ENCODE data around the gene PCDHA8.
"Not testable (repeated sequence)": the region's sequence is repeated elsewhere in the genome, so short reads cannot be mapped to it uniquely, and the experiment has no call there.

Gene PCDHA8

DNA sequence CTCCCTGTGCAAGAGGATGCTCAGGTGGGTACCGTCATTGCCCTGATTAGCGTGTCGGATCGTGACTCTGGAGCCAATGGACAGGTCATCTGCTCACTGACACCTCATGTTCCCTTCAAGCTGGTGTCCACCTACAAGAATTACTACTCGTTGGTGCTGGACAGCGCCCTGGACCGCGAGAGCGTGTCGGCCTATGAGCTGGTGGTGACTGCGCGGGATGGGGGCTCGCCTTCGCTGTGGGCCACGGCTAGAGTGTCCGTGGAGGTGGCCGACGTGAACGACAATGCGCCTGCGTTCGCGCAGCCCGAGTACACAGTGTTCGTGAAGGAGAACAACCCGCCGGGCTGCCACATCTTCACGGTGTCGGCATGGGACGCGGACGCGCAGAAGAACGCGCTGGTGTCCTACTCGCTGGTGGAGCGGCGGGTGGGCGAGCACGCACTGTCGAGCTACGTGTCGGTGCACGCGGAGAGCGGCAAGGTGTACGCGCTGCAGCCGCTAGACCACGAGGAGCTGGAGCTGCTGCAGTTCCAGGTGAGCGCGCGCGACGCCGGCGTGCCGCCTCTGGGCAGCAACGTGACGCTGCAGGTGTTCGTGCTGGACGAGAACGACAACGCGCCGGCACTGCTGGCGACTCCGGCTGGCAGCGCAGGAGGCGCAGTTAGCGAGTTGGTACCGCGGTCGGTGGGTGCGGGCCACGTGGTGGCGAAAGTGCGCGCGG is 35.7 kb downstream of the PCDHA8 start:
- 96 to 97% methylated on average over 80 of the region's 80 CpGs for whole genome bisulfite sequencing, 2 experiments
- H3K4me3 ChIP-seq (ENCODE audit: insufficient read depth, low read depth, low read length); H3K4me1 ChIP-seq (ENCODE audit: control insufficient read depth, insufficient read depth, low read length); H3K27ac ChIP-seq (ENCODE audit: insufficient read depth, low read depth, low read length, poor library complexity, severe bottlenecking); H3K9me3 ChIP-seq (ENCODE audit: control insufficient read depth, low read length); H3K27me3 ChIP-seq (ENCODE audit: control insufficient read depth, insufficient read depth, low read length, poor library complexity, severe bottlenecking): not testable (repeated sequence)
- peaks cover 11% of the 10 kb centered on the region for H3K36me3 ChIP-seq (ENCODE audit: control insufficient read depth, insufficient read depth, low read length)

DNA sequence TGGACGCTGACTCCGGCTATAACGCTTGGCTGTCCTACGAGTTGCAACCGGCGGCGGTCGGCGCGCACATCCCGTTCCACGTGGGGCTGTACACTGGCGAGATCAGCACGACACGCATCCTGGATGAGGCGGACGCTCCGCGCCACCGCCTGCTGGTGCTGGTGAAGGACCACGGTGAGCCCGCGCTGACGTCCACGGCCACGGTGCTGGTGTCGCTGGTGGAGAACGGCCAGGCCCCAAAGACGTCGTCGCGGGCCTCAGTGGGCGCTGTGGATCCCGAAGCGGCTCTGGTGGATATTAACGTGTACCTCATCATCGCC is 36.2 kb downstream of the PCDHA8 start:
- peaks cover 11% of the 10 kb centered on the region for H3K36me3 ChIP-seq (ENCODE audit: control insufficient read depth, insufficient read depth, low read length)
- WGBS, 2 experiments: 97% methylated on average over 37 of the region's 37 CpGs
- H3K9me3 ChIP-seq (ENCODE audit: control insufficient read depth, low read length): no peaks in the 10 kb centered on the region
- H3K27me3 ChIP-seq (ENCODE audit: control insufficient read depth, insufficient read depth, low read length, poor library complexity, severe bottlenecking): no peaks in the 10 kb centered on the region
- H3K4me3 ChIP-seq (ENCODE audit: insufficient read depth, low read depth, low read length): no peak overlapping the region
- no peak overlapping the region for H3K27ac ChIP-seq (ENCODE audit: insufficient read depth, low read depth, low read length, poor library complexity, severe bottlenecking)
- H3K4me1 ChIP-seq (ENCODE audit: control insufficient read depth, insufficient read depth, low read length): no peaks in the 10 kb centered on the region

DNA sequence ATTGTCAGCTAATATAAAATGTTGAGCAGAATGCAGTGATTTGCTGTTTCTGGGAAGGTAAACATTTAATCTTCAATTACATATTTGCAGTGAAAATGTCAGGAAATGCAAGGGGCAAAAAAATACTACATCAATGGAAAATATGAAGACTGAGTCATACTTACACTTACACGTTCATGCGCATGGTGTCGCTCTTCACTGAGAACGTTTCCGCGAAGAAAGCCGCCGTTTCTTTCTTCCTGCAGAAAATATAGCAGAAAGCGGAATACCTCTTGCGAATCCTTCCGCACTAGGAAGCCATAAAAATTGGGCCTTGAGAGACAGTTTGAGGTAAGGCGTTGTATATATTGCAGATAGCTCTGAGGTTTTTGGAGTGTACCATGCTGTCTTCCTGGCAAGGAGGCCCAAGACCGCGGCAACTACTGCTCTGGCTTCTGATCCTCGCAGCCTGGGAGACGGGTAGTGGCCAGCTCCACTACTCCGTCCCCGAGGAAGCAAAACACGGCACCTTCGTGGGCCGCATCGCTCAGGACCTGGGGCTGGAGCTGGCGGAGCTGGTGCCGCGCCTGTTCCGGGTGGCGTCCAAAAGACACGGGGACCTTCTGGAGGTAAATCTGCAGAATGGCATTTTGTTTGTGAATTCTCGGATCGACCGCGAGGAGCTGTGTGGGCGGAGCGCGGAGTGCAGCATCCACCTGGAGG is 41.1 kb downstream of the PCDHA8 start, which contains the start of gene PCDHA13:
Gene PCDHA13, plus strand, starts transcription at position 236 of the 702 bp plus-strand sequence. Its CDS starts 145 bp downstream, at position 381.
- Histone ChIP-seq H3K36me3 (ENCODE audit: control insufficient read depth, insufficient read depth, low read length) (peaks cover 9% of the 10 kb centered on the region), H3K27ac (ENCODE audit: insufficient read depth, low read depth, low read length, poor library complexity, severe bottlenecking) (no peak within 1 kb of the TSS), H3K4me1 (ENCODE audit: control insufficient read depth, insufficient read depth, low read length) (no peaks in the 10 kb centered on the region), H3K27me3 (ENCODE audit: control insufficient read depth, insufficient read depth, low read length, poor library complexity, severe bottlenecking) (no peaks in the 10 kb centered on the region), H3K9me3 (ENCODE audit: control insufficient read depth, low read length) (no peaks in the 10 kb centered on the region), H3K4me3 (ENCODE audit: insufficient read depth, low read depth, low read length) (peak within 1 kb of the TSS; percentile 34)
- 67 to 72% methylated on average over 28 to 29 of the region's 35 CpGs for WGBS, 2 experiments

DNA sequence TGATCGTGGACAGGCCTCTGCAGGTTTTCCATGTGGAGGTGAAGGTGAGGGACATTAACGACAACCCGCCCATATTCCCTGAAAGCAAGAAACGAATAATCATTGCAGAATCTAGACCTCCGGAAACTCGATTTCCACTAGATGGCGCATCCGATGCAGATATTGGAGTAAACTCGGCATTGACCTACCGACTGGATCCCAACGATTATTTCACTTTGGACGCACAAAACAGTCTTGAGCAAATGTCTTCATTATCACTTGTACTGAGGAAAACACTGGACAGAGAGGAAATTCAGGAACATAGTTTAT is 41.6 kb downstream of the PCDHA8 start:
- no peak overlapping the region for H3K27ac ChIP-seq (ENCODE audit: insufficient read depth, low read depth, low read length, poor library complexity, severe bottlenecking)
- H3K4me3 ChIP-seq (ENCODE audit: insufficient read depth, low read depth, low read length): peak overlapping the region; percentile 34

DNA sequence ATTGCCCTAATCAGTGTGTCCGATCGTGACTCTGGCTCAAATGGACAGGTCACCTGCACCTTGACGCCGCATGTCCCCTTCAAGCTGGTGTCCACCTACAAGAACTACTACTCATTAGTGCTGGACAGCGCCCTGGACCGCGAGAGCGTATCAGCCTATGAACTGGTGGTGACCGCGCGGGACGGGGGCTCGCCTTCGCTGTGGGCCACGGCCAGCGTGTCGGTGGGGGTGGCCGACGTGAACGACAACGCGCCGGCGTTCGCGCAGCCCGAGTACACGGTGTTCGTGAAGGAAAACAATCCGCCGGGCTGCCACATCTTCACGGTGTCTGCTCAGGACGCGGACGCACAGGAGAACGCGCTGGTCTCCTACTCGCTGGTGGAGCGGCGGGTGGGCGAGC is 42.4 kb downstream of the PCDHA8 start:
- Histone ChIP-seq H3K4me1 (ENCODE audit: control insufficient read depth, insufficient read depth, low read length) (no peaks in the 10 kb centered on the region), H3K27me3 (ENCODE audit: control insufficient read depth, insufficient read depth, low read length, poor library complexity, severe bottlenecking) (no peaks in the 10 kb centered on the region), H3K9me3 (ENCODE audit: control insufficient read depth, low read length) (no peaks in the 10 kb centered on the region), H3K36me3 (ENCODE audit: control insufficient read depth, insufficient read depth, low read length) (peaks cover 9% of the 10 kb centered on the region), H3K27ac (ENCODE audit: insufficient read depth, low read depth, low read length, poor library complexity, severe bottlenecking) (no peak overlapping the region), H3K4me3 (ENCODE audit: insufficient read depth, low read depth, low read length) (no peak overlapping the region)
- 97% methylated on average over 41 of the region's 41 CpGs for WGBS, 2 experiments

More for the DNA sequence above, 41.6 kb downstream of the PCDHA8 start:
- WGBS, 2 experiments: 73 to 74% methylated on average over 12 of the region's 12 CpGs
- Histone ChIP-seq H3K9me3 (ENCODE audit: control insufficient read depth, low read length) (no peaks in the 10 kb centered on the region), H3K4me1 (ENCODE audit: control insufficient read depth, insufficient read depth, low read length) (no peaks in the 10 kb centered on the region), H3K36me3 (ENCODE audit: control insufficient read depth, insufficient read depth, low read length) (peaks cover 9% of the 10 kb centered on the region), H3K27me3 (ENCODE audit: control insufficient read depth, insufficient read depth, low read length, poor library complexity, severe bottlenecking) (no peaks in the 10 kb centered on the region)

DNA sequence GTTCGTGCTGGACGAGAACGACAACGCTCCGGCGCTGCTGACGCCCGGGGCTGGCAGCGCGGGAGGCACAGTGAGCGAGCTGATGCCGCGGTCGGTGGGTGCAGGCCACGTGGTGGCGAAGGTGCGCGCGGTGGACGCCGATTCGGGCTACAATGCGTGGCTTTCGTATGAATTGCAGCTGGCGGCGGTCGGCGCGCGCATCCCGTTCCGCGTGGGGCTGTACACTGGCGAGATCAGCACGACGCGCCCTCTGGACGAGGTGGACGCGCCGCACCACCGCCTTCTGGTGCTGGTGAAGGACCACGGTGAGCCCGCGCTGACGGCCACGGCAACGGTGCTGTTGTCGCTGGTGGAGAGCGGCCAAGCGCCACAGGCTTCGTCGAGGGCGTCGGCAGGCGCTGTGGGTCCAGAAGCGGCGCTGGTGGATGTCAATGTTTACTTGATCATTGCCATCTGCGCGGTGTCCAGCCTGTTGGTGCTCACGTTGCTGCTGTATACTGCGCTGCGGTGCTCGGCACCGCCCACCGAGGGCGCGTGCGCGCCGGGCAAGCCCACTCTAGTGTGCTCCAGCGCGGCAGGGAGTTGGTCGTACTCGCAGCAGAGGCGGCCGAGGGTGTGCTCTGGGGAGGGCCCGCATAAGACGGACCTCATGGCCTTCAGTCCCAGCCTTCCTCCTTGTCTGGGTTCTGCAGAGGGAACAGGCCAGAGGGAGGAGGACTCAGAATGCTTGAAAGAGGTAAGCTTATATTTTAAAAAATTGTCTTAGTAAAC is 43.1 kb downstream of the PCDHA8 start:
- Histone ChIP-seq H3K4me3 (ENCODE audit: insufficient read depth, low read depth, low read length) (no peak overlapping the region), H3K36me3 (ENCODE audit: control insufficient read depth, insufficient read depth, low read length) (peaks cover 9% of the 10 kb centered on the region), H3K4me1 (ENCODE audit: control insufficient read depth, insufficient read depth, low read length) (no peaks in the 10 kb centered on the region), H3K9me3 (ENCODE audit: control insufficient read depth, low read length) (no peaks in the 10 kb centered on the region), H3K27ac (ENCODE audit: insufficient read depth, low read depth, low read length, poor library complexity, severe bottlenecking) (no peak overlapping the region), H3K27me3 (ENCODE audit: control insufficient read depth, insufficient read depth, low read length, poor library complexity, severe bottlenecking) (no peaks in the 10 kb centered on the region)
- WGBS, 2 experiments: 97% methylated on average over 79 of the region's 79 CpGs

All from ectodermal cell (in vitro differentiated cells).